ENCODE data around the gene PYGO1. TPM values are rescaled to one million over a fixed set of nuclear protein-coding genes. Genes with fewer than 3 reads are reported as not detected.

PYGO1 gene
- total and polyA plus RNA-seq, 3 donors (not counting 1 experiment from before 2014, with no cell fraction given), result 0.19 to 5.8 (median 1.0) TPM

Other genes starting within 250 kb of the PYGO1 start
- gene CCPG1, start 180.0 kb downstream of the PYGO1 start, total RNA-seq, result 10 to 100 TPM; 38.2 to 66.5 TPM
- gene CCPG1, start 180.0 kb downstream of the PYGO1 start, polyA plus RNA-seq, result 8.4 TPM
- 1 to 10 TPM; 2.5 to 3.3 TPM for gene PIERCE2, start 179.8 kb downstream of the PYGO1 start, total RNA-seq
- 2.3 TPM for gene PIERCE2, start 179.8 kb downstream of the PYGO1 start, polyA plus RNA-seq
- 1 to 10 TPM; 2.8 to 4.0 TPM for gene DNAAF4, start 80.1 kb downstream of the PYGO1 start, total RNA-seq
- 2.9 TPM for gene DNAAF4, start 80.1 kb downstream of the PYGO1 start, polyA plus RNA-seq
- 1 to 10 TPM in 1 of 2 donors, under 1 TPM in 1; 0.71 to 4.3 TPM for gene PRTG, start 154.8 kb upstream of the PYGO1 start, total RNA-seq
- 0.01 TPM for gene PRTG, start 154.8 kb upstream of the PYGO1 start, polyA plus RNA-seq